Astrocyte (in vitro differentiated cells and primary cell): Measurements from ENCODE around the gene GNAI3. TPM values are rescaled to one million over a fixed set of nuclear protein-coding genes. Genes with fewer than 3 reads are reported as not detected.

Source experiments
- DNase-seq: peaks from one replicate; pipeline ENCODE4 v3.0.0-alpha.2; 2010; ENCODE audit warnings: low read depth
- FAIRE-seq: peaks from 2 replicates; lab custom pipeline; 2011; peaks lifted over from hg19 to GRCh38; lab: Jason Lieb, UNC
- H2AFZ ChIP-seq: 2 replicates; pipeline ENCODE4 v1.6.0; 2012; ENCODE audit warnings: low read depth, low read length, inconsistent platforms
- H3K27ac ChIP-seq: 2 replicates; pipeline ENCODE4 v1.5.1; 2011; ENCODE audit warnings: low read depth, low read length, inconsistent platforms
- H3K27me3 ChIP-seq: 2 replicates; pipeline ENCODE4 v1.6.0; 2011; ENCODE audit warnings: low read length, inconsistent platforms; ENCODE audit not compliant: insufficient read depth
- H3K36me3 ChIP-seq: 2 replicates; pipeline ENCODE4 v1.5.1; 2011; ENCODE audit warnings: low read length, inconsistent platforms; ENCODE audit not compliant: insufficient read depth
- H3K4me1 ChIP-seq: 2 replicates; pipeline ENCODE4 v1.5.1; 2011; ENCODE audit warnings: low read length, inconsistent platforms; ENCODE audit not compliant: insufficient read depth
- H3K4me2 ChIP-seq: 2 replicates; pipeline ENCODE4 v1.6.0; 2012; ENCODE audit warnings: low read length, inconsistent platforms
- H3K4me3 ChIP-seq: 2 replicates; pipeline ENCODE4 v1.5.1; 2011; ENCODE audit warnings: low read depth, mild to moderate bottlenecking, low read length, inconsistent platforms; ENCODE audit not compliant: insufficient read depth
- H3K79me2 ChIP-seq: 2 replicates; pipeline ENCODE4 v1.6.0; 2012; ENCODE audit warnings: mild to moderate bottlenecking, low read length, inconsistent platforms; ENCODE audit not compliant: insufficient read depth
- H3K9ac ChIP-seq: 2 replicates; pipeline ENCODE4 v1.6.0; 2012; ENCODE audit warnings: mild to moderate bottlenecking, low read length, inconsistent platforms
- H3K9me3 ChIP-seq: 2 replicates; pipeline ENCODE4 v1.5.1; 2012; ENCODE audit warnings: low read depth, mild to moderate bottlenecking, low read length, inconsistent platforms; ENCODE audit not compliant: insufficient read depth
- H4K20me1 ChIP-seq: 2 replicates; pipeline ENCODE4 v1.6.0; 2012; ENCODE audit warnings: low read length, inconsistent platforms; ENCODE audit not compliant: insufficient read depth
- H3K27ac Mint-ChIP-seq: one replicate; pipeline ENCODE4 v1.8.0; 2021; ENCODE audit warnings: mild to moderate bottlenecking, mixed read lengths; ENCODE audit not compliant: unreplicated experiment
- H3K27me3 Mint-ChIP-seq: one replicate; pipeline ENCODE4 v1.8.0; 2021; ENCODE audit warnings: low read depth, mixed read lengths; ENCODE audit not compliant: unreplicated experiment
- H3K36me3 Mint-ChIP-seq: one replicate; pipeline ENCODE4 v1.8.0; 2021; ENCODE audit warnings: low read depth, mixed read lengths; ENCODE audit not compliant: unreplicated experiment
- H3K4me1 Mint-ChIP-seq: one replicate; pipeline ENCODE4 v1.8.0; 2021; ENCODE audit warnings: low read depth, mixed read lengths; ENCODE audit not compliant: unreplicated experiment
- H3K4me3 Mint-ChIP-seq: one replicate; pipeline ENCODE4 v1.8.0; 2021; ENCODE audit warnings: mild to moderate bottlenecking, moderate library complexity, mixed read lengths; ENCODE audit not compliant: unreplicated experiment
- H3K9me3 Mint-ChIP-seq: one replicate; pipeline ENCODE4 v1.8.0; 2021; ENCODE audit warnings: mild to moderate bottlenecking, mixed read lengths; ENCODE audit not compliant: unreplicated experiment
- EZH2 ChIP-seq: IDR thresholded peaks from 2 replicates; pipeline ENCODE4 v1.6.1; 2012; ENCODE audit warnings: mild to moderate bottlenecking, low read length, inconsistent platforms; ENCODE audit not compliant: insufficient read depth
- total RNA-seq: library from RNA; stranded (reverse); gene quantifications from 2 replicates; pipeline ENCODE4 v1.2.1, GENCODE V29; 2021
- TF ChIP-seq, protein P1 (sequence below): IDR thresholded peaks from 2 replicates; pipeline ENCODE4 v1.5.1; 2011; ENCODE audit warnings: low read depth, mild to moderate bottlenecking, inconsistent platforms, low read length, moderate library complexity; ENCODE audit not compliant: insufficient read depth

The GNAI3 gene
- total RNA-seq, 1 donor from 2014 or later, result 16.1 TPM

DNA sequence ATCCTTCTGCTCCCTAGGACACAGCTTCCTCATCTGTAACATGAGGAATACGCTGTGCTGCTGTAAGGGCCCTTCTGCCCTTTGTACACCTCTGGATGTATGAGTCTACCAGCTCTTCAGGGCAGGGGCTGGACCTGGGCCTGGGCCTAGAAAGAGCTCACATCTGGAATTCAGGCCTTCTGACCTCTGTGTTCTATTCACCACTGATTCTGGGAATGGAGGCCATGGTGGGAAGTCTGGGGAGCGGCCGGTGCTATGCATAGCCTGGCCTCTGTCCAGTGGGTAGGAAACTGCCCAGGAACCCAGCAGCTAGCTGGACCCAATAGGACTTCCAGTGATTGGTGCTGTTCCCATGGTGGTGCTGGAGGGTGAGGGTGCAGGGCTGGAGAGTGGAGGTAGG lies 19.7 kb upstream of the GNAI3 start:
- H3K27me3 Mint-ChIP-seq, result peaks cover 27% of the 10 kb centered on the region
- Histone ChIP-seq H3K36me3 (no peaks in the 10 kb centered on the region), H2AFZ (no peak overlapping the region), H3K4me2 (no peak overlapping the region), H3K9me3 (no peaks in the 10 kb centered on the region), H3K4me3 (no peak overlapping the region), H4K20me1 (no peaks in the 10 kb centered on the region), H3K79me2 (no peaks in the 10 kb centered on the region), H3K9ac (no peak overlapping the region), H3K4me1 (peaks cover 6% of the 10 kb centered on the region), H3K27me3 (peaks cover 10% of the 10 kb centered on the region), H3K27ac (no peak overlapping the region)
- no peak overlapping the region for H3K4me3 Mint-ChIP-seq
- FAIRE-seq (no peak), DNase-seq (no peak)
- H3K27ac Mint-ChIP-seq, result no peak overlapping the region
- H3K9me3 Mint-ChIP-seq, result no peaks in the 10 kb centered on the region
- no peak for TF ChIP-seq EZH2
- TF ChIP-seq, protein P1, sequence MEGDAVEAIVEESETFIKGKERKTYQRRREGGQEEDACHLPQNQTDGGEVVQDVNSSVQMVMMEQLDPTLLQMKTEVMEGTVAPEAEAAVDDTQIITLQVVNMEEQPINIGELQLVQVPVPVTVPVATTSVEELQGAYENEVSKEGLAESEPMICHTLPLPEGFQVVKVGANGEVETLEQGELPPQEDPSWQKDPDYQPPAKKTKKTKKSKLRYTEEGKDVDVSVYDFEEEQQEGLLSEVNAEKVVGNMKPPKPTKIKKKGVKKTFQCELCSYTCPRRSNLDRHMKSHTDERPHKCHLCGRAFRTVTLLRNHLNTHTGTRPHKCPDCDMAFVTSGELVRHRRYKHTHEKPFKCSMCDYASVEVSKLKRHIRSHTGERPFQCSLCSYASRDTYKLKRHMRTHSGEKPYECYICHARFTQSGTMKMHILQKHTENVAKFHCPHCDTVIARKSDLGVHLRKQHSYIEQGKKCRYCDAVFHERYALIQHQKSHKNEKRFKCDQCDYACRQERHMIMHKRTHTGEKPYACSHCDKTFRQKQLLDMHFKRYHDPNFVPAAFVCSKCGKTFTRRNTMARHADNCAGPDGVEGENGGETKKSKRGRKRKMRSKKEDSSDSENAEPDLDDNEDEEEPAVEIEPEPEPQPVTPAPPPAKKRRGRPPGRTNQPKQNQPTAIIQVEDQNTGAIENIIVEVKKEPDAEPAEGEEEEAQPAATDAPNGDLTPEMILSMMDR, result no peak
- no peaks in the 10 kb centered on the region for H3K36me3 Mint-ChIP-seq
- peaks cover 18% of the 10 kb centered on the region for H3K4me1 Mint-ChIP-seq

DNA sequence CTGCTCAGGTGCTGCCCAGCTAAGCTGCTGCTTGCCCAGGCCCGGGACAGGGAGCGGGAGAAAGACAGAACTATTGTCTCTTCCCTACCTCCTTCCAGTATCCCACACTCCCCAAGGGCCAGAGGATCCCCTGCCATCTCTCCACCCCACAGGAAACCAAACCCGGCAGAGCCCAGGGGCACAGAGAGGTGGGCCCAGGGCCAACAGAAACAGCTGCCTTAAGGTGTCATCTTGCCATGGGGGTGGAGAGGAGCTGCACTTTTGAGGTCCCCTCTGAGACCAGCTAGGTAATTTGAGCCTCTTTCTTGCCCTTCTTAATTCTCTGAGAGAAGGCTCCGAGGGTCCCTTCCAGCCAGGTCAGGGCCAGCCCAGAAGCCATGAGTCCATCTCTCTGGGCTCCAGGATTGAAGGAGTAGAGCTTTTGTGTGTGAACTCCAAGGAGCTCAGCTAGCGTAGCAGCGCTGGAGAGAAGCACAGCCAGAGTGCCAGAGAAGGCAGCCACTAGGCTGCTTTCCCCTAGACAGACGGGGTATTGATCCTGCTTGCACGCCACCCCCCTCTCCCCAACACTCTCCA lies 18.4 kb upstream of the GNAI3 start:
- H3K4me1 Mint-ChIP-seq, result peaks cover 18% of the 10 kb centered on the region
- Histone ChIP-seq H3K4me3 (no peak overlapping the region), H3K4me2 (no peak overlapping the region), H3K36me3 (no peaks in the 10 kb centered on the region), H3K27me3 (peaks cover 10% of the 10 kb centered on the region), H2AFZ (no peak overlapping the region), H3K4me1 (peaks cover 6% of the 10 kb centered on the region), H3K9me3 (no peaks in the 10 kb centered on the region), H4K20me1 (no peaks in the 10 kb centered on the region), H3K9ac (no peak overlapping the region), H3K27ac (no peak overlapping the region), H3K79me2 (no peaks in the 10 kb centered on the region)
- TF ChIP-seq EZH2, result no peak
- TF ChIP-seq, protein P1, result no peak
- H3K4me3 Mint-ChIP-seq, result no peak overlapping the region
- H3K9me3 Mint-ChIP-seq, result no peaks in the 10 kb centered on the region
- H3K27ac Mint-ChIP-seq, result no peak overlapping the region
- FAIRE-seq (no peak), DNase-seq (no peak)
- H3K36me3 Mint-ChIP-seq, result no peaks in the 10 kb centered on the region
- peaks cover 27% of the 10 kb centered on the region for H3K27me3 Mint-ChIP-seq

DNA sequence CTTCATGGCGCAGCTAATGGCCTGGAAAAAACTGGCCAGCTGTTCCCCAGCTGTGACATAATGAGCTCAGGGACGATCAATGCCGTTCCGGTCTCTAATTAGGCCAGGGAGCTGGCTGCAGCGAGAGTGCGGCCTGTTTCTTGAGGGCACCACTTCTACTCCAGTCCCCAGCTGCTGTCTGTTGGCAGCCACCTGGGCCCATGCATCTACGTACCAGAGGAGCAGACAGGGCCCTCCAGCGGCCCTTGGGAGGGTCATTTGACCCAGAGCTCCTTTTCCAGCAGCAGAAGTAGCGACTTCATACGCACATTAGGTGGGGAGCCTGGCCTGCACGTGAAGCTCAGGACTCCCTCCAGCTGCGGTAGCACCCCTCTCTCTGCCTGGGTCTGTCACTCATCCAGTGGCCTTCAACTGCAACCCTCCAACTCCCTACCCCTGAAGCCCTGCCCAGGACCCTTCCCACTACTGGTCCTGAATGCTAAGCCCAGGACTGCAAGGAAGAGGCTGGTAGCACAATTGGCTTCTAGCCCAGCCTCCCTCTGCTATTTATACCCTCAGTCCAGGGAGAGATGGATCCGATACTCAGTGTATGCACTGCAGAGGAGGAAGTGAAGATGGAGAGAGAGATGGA lies 17.8 kb upstream of the GNAI3 start:
- FAIRE-seq, result no peak
- H3K27ac Mint-ChIP-seq, result no peak overlapping the region

More for the DNA sequence above, 17.8 kb upstream of the GNAI3 start:
- Mint-ChIP-seq H3K4me1 (peaks cover 21% of the 10 kb centered on the region), H3K4me3 (no peak overlapping the region), H3K36me3 (no peaks in the 10 kb centered on the region), H3K27me3 (peaks cover 30% of the 10 kb centered on the region), H3K9me3 (no peaks in the 10 kb centered on the region)
- no peaks in the 10 kb centered on the region for H4K20me1 ChIP-seq
- H3K27me3 ChIP-seq, result peaks cover 10% of the 10 kb centered on the region
- H3K4me1 ChIP-seq, result peaks cover 6% of the 10 kb centered on the region
- no peak overlapping the region for H2AFZ ChIP-seq
- no peaks in the 10 kb centered on the region for H3K9me3 ChIP-seq
- no peaks in the 10 kb centered on the region for H3K36me3 ChIP-seq
- no peak for TF ChIP-seq EZH2
- TF ChIP-seq, protein P1, result no peak
- H3K27ac ChIP-seq, result no peak overlapping the region
- no peak overlapping the region for H3K4me3 ChIP-seq
- no peak for DNase-seq
- H3K79me2 ChIP-seq, result no peaks in the 10 kb centered on the region
- H3K4me2 ChIP-seq, result no peak overlapping the region
- H3K9ac ChIP-seq, result no peak overlapping the region
